ENCODE results near the gene ASAP3.

DNA sequence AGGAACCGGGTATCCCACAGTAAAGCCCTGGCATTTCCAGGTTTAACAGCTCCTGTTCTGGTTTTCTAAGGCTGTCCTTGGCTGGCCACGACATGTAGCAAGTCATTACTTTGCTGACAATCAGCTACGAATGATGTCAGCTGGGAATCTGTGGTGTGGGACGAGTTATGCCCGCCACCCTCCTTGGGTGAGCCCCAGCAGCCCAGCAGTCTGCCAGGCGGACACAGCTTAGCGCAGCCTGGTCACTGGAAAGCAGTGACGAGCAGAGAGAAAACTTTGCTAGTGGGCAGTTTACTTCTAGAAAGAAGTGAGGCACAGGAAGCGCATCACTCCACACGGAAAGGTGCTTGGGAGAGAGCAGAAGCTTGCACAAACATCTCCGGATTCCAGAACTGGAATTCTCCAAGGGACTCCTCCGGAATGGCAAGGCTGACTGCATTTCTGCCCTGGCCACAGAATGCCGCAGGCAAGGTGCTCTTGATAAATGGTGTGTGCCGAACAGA is 98.8 kb downstream of the ASAP3 start:
- TF ChIP-seq, protein P1, sequence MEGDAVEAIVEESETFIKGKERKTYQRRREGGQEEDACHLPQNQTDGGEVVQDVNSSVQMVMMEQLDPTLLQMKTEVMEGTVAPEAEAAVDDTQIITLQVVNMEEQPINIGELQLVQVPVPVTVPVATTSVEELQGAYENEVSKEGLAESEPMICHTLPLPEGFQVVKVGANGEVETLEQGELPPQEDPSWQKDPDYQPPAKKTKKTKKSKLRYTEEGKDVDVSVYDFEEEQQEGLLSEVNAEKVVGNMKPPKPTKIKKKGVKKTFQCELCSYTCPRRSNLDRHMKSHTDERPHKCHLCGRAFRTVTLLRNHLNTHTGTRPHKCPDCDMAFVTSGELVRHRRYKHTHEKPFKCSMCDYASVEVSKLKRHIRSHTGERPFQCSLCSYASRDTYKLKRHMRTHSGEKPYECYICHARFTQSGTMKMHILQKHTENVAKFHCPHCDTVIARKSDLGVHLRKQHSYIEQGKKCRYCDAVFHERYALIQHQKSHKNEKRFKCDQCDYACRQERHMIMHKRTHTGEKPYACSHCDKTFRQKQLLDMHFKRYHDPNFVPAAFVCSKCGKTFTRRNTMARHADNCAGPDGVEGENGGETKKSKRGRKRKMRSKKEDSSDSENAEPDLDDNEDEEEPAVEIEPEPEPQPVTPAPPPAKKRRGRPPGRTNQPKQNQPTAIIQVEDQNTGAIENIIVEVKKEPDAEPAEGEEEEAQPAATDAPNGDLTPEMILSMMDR (IDR thresholded peaks at IDR 0.05), result no peak
- TF ChIP-seq POLR2A (IDR thresholded peaks at IDR 0.05), result no peak
